B cell (primary cell): ENCODE data around the gene EME1.

Source experiments
- EZH2 ChIP-seq: IDR thresholded peaks from 2 replicates; pipeline ENCODE4 v1.6.1; 2012; ENCODE audit warnings: borderline replicate concordance, low read depth, mild to moderate bottlenecking, moderate library complexity, low read length; ENCODE audit not compliant: insufficient read depth, poor library complexity, severe bottlenecking
- TF ChIP-seq, protein P1 (sequence below): fragments of 200-600 bp; IDR thresholded peaks from one replicate; pipeline ENCODE4 v1.8.0; 2022; ENCODE audit warnings: antibody characterized with exemption, mild to moderate bottlenecking

- TF ChIP-seq, protein P1, sequence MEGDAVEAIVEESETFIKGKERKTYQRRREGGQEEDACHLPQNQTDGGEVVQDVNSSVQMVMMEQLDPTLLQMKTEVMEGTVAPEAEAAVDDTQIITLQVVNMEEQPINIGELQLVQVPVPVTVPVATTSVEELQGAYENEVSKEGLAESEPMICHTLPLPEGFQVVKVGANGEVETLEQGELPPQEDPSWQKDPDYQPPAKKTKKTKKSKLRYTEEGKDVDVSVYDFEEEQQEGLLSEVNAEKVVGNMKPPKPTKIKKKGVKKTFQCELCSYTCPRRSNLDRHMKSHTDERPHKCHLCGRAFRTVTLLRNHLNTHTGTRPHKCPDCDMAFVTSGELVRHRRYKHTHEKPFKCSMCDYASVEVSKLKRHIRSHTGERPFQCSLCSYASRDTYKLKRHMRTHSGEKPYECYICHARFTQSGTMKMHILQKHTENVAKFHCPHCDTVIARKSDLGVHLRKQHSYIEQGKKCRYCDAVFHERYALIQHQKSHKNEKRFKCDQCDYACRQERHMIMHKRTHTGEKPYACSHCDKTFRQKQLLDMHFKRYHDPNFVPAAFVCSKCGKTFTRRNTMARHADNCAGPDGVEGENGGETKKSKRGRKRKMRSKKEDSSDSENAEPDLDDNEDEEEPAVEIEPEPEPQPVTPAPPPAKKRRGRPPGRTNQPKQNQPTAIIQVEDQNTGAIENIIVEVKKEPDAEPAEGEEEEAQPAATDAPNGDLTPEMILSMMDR = no peak
- no peak for TF ChIP-seq EZH2
Observed at GRCh38 chr17:50381260-50381815, 8.3 kb downstream of the EME1 start.
